GM19397 (cell line): ENCODE results near the gene PAAF1.
"Not testable (repeated sequence)": the region's sequence is repeated elsewhere in the genome, so short reads cannot be mapped to it uniquely, and the experiment has no call there.

Experiments
- ATAC-seq: cut with Tn5 transposase; IDR thresholded peaks from one replicate; pipeline ENCODE4 v1.9.1; 2021; ENCODE audit warnings: mild to moderate bottlenecking, moderate library complexity; ENCODE audit not compliant: unreplicated experiment

The PAAF1 gene

GRCh38 chr11:73880449-73880848, 3.6 kb downstream of the PAAF1 start:
- not testable (repeated sequence) for ATAC-seq

- ATAC-seq: no peak
Observed at GRCh38 chr11:73883856-73884255, 7.1 kb downstream of the PAAF1 start.

- no peak for ATAC-seq
Observed at GRCh38 chr11:73888244-73888643, 11.4 kb downstream of the PAAF1 start.

GRCh38 chr11:73889019-73889418, 12.2 kb downstream of the PAAF1 start:
- no peak for ATAC-seq

GRCh38 chr11:73889536-73889935, 12.7 kb downstream of the PAAF1 start:
- ATAC-seq: no peak

GRCh38 chr11:73893041-73893440, 16.2 kb downstream of the PAAF1 start:
- no peak for ATAC-seq

GRCh38 chr11:73894725-73895335, 18.0 kb downstream of the PAAF1 start:
- ATAC-seq: no peak

GRCh38 chr11:73902303-73902702, 25.5 kb downstream of the PAAF1 start:
- ATAC-seq: no peak

GRCh38 chr11:73907191-73907590, 30.4 kb downstream of the PAAF1 start:
- no peak for ATAC-seq

GRCh38 chr11:73912026-73912425, 35.2 kb downstream of the PAAF1 start:
- no peak for ATAC-seq

- ATAC-seq: no peak
Observed at GRCh38 chr11:73913472-73913871, 36.7 kb downstream of the PAAF1 start.

- no peak for ATAC-seq
Observed at GRCh38 chr11:73914284-73914683, 37.5 kb downstream of the PAAF1 start.

GRCh38 chr11:73916435-73916834, 39.6 kb downstream of the PAAF1 start:
- no peak for ATAC-seq

GRCh38 chr11:73921180-73921579, 44.4 kb downstream of the PAAF1 start:
- no peak for ATAC-seq

GRCh38 chr11:73929388-73929787, 52.6 kb downstream of the PAAF1 start:
- ATAC-seq: no peak

GRCh38 chr11:73931039-73931645, 54.3 kb downstream of the PAAF1 start:
- no peak for ATAC-seq

- no peak for ATAC-seq
Observed at GRCh38 chr11:73931951-73932350, 55.2 kb downstream of the PAAF1 start.

GRCh38 chr11:73932781-73933180, 56.0 kb downstream of the PAAF1 start:
- no peak for ATAC-seq

- not testable (repeated sequence) for ATAC-seq
Observed at GRCh38 chr11:73936047-73936446, 59.2 kb downstream of the PAAF1 start.

- ATAC-seq: no peak
Observed at GRCh38 chr11:73939096-73939495, 62.3 kb downstream of the PAAF1 start.

GRCh38 chr11:73940801-73941570, 64.2 kb downstream of the PAAF1 start:
- ATAC-seq: no peak

- ATAC-seq: no peak
Observed at GRCh38 chr11:73942010-73942409, 65.2 kb downstream of the PAAF1 start.
